T follicular helper cell (primary cell): ENCODE data around the gene PEBP1.

ENCODE experiments used
- DNase-seq: peaks from one replicate; pipeline ENCODE4 v3.0.0-alpha.2; 2020; ENCODE audit warnings: low read depth

PEBP1 gene

DNA sequence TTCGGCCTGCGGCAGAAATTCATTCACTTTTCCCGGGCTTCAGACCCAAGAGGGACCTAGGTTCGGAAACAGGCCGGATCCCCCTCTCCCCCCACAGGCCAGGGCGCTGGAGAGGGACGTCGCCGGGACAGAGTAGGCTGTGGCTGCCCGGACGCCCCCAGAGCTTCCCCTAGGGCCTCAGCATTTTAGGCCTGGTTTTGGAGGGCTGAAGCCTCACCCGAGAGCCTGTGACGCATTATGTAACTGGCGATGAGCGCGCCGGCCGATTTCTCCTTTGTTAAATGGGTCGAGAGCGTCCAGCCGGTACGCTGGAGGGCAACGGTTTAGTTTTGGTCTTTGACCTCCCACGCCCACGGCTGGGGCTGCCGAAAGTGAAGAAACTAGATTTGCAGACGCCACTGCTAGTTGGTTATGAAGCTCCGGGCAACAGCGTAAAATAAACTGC is 657 bp downstream of the PEBP1 start:
- DNase-seq = no peak

DNA sequence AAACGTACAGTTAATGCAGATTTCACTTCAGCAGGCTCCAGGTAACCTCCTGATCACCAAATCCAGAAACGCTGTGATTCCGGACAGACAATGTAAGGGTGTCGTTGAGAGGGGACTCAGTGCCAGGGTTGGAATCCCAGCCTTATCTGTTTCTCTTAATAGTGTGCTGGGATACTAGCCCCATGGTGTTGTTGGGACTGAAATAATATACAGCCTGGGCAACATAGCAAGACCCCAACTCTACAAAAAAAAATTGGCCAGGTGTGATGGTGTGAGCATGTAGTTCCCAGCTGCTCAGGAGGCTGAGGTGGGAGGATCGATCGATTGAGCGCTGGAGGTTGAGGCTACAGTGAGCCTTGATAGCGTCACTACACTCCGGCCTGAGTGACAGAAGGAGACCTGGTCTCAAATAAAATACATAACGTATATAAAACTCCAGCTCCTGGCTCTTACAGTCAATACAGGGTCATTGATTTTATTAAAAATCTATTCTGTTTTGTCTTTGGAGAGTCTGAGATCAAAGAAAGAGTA is 1.3 kb downstream of the PEBP1 start:
- DNase-seq = no peak

DNA sequence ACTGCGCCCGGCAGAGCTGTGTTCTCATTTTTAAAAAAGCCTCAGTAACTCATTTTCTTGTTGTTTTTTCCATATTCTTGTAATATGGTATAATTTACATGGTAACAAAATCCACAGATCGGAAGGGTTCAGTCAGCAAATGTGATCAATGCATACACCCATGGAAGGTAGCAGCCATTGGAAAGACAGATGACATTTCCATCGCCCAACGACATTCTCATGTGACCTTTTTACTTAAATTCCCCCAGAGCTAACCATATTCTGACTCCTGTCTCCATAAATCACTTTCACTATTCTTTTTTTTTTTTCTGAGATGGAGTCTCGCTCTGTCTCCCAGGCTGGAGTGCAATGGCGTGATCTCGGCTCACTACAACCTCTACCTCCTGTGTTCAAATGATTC is 4.9 kb downstream of the PEBP1 start:
- DNase-seq = no peak

DNA sequence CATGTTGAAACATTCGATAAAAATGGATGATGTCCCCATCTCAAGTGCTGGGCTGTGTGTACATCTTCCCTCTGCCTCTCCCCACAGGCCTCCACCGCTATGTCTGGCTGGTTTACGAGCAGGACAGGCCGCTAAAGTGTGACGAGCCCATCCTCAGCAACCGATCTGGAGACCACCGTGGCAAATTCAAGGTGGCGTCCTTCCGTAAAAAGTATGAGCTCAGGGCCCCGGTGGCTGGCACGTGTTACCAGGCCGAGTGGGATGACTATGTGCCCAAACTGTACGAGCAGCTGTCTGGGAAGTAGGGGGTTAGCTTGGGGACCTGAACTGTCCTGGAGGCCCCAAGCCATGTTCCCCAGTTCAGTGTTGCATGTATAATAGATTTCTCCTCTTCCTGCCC is 8.6 kb downstream of the PEBP1 start:
- no peak for DNase-seq

DNA sequence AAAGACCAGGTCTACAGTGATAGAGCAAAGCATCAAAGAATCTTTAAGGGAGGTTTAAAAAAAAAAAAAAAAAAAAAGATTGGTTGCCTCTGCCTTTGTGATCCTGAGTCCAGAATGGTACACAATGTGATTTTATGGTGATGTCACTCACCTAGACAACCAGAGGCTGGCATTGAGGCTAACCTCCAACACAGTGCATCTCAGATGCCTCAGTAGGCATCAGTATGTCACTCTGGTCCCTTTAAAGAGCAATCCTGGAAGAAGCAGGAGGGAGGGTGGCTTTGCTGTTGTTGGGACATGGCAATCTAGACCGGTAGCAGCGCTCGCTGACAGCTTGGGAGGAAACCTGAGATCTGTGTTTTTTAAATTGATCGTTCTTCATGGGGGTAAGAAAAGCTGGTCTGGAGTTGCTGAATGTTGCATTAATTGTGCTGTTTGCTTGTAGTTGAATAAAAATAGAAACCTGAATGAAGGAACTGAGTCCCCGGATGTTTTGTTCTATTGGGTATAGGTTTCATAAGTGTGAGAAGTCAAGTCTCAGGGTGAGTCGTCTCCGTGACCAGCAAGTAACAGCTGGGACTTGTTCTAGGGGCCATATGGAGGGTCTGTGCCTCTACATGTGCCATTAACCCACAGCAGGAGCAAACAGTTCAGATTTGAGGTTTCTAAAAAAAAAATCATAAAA is 9.3 kb downstream of the PEBP1 start:
- DNase-seq = no peak

DNA sequence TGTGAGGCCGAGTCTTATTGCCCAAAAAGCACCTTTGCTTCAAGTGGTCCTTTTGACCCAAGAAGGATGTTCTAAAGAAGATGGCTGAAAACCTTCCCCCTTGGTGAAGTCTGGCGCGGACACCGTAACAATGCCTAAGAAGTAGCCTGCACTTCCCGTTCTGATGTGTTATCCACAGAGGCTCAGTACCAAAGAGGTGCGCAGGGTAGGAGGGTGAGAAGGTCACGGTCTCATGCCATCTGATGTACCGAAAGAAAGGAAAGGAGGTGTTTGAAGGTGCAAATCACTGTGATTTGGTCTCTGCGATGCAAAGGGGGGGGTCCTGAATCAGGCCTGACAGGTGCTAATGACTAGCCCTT is 9.9 kb downstream of the PEBP1 start:
- DNase-seq = no peak

DNA sequence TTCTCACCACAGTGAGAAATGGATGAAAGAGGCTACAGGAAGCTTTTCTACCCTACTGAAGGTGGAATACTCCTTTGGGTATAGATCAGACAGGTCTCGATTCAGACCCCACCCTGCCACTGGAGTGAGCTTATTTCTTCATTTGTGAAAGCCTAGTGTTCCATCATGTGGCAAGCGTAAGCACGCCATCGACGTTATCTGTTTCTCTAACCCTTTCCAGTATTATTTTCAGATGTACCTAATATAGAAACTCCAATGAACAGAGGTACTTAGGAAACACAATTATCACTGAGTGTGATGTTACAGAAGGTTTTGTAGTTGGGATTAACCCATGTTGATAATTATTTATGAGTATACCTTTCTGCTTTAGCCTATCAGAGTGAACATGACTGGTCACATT is 12.4 kb downstream of the PEBP1 start:
- DNase-seq = no peak

DNA sequence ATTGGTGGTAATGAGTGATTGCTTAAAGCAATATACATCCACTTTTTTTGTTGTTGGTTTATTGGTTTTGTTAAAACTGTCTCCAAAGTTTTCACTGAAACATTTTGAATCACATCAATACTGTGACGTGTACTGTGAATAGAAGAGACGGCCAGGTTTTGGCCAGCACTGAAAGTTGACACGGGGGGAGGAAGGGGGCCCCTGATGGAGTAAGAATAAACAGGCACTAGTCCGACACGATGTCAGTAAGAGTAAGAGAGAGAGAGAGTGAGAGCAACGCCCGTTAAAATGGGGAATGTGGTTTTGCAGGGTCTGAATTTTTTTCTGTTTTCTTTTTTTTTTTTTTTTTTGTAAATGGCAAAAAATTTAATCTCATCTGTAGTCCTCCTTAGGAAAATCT is 14.7 kb downstream of the PEBP1 start:
- DNase-seq = no peak

DNA sequence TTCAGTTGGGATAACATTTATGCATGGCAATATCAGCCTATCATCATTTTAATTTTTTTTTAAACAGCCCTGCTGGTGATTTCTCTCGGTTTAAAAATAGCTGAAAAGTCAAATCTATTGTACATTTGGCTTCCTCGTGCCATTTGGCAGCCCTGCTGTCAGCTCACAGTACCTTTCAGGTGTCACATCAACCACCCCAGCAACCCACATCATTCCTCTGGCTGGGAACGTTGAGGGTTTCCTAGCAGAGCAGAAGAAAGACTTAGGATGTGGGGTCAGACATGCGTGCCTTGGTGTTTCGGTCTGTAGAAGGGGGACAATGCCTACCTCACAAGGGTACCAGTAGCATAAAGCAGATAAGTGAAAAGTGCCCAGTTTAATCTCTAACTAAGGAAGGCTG is 15.8 kb downstream of the PEBP1 start:
- DNase-seq = no peak

DNA sequence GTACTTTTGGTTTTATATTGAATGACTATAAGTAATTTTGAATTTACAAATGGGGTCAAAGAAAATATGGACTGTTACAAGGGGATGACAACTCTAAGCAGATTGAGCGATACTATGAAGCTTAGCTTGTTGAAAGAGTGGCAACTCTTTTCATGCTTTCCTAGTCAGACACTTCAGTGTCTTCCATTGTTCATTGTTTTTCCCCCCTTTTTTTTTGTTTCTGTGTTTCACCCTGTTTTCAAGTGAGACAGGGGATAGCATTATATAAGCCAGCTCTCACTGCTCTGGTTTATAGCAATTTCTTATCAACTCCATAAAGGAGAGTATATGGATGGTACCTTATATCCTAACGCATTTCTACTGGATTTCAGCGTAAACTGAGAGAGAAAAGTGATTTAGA is 24.6 kb downstream of the PEBP1 start:
- no peak for DNase-seq

DNA sequence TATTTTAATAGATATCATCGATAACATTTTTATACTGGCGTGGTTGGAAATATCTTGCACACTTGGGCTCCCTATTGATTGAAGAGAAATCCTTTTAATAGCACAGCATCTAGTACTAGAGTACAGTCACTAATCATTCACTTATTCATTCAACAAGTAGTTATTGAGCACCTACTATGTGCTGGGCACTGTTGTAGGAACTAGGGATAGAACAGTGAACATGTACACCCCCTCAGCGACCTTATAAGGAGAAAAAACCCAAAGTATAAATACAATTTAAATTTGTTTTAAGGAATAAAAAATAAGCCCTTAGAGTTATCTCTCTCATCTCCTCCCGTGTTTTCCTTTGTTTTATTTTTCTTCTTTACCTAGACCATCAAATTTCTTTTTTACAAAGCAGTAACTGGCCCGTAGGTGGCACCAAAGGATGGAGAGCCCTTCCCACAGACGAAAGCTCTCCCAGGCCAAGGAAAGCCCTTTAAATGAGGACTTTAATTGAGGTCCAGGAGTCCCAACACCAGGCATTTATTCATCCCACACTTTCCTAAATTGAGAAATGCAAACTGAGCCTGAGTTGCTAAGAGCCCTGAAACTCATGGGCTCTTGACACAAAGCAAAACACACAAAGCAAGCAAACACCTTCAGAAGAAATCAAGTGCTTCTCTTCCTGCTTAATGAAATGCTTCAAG is 29.0 kb downstream of the PEBP1 start:
- no peak for DNase-seq

DNA sequence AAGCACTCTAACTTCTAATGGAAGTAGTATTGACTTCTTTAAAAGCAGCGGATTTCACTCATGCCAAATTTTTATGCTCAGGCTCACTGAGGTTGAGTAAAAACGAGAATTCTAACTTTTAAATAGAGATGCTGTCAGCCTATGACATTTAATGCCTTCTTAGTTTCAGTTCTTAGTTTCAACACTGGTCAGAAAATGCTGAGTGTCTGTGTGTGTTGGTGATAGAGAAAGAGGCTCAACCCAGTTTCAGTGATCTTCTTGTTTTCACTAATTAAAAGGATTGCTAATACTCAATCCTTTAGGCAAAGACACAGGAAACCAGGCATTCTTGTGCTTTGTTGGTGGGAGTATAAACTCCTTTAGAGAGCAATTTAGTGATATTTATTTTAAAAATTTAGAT is 31.0 kb downstream of the PEBP1 start:
- DNase-seq = no peak

DNA sequence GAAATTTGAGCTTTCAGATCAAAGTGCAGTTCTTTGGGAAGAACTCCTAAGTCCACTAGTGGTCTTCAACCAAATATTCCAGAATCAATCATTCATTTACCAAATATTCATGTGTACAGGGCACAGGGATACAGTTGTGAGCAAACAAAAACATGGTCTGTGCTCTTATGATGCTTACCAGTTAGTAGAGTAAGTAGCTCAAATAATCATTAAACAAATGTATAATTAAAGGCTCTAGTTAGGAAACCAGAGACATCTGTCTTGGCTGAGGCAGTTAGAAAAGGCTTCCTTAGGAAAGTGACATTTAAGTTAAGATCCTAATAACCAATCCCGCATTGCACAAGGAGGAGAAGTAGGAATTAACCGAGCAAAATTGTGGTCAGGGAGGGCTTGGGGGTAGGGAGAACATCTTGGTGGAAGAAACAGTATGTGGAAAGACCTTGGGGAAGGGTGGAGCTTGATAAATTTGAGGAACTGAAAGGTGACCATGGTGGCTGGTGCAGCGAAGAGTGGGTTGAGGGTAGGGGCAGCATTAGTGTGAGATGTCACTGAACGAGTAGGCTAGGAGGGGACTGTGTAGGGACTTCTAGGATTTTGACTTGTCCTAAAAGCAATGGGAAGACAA is 40.0 kb downstream of the PEBP1 start:
- DNase-seq = no peak

DNA sequence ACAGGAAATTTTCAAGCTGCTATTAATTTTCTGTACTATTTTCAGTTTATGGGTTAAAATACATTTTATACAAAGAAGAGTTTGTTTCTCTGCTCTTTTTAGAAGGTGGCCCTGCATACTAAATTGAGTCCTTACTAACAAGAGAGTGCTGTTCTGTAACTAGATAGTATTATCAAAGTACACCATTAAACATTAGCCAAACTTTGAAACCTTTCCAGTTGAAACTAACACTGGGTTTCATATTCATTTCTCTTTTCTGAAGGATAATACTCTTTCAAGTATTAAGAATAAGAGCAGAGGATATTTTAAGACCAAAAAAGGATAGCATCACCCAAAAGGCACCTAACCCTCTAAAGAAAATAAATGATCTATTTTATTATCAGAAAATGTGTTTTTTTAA is 47.2 kb downstream of the PEBP1 start:
- DNase-seq = no peak

DNA sequence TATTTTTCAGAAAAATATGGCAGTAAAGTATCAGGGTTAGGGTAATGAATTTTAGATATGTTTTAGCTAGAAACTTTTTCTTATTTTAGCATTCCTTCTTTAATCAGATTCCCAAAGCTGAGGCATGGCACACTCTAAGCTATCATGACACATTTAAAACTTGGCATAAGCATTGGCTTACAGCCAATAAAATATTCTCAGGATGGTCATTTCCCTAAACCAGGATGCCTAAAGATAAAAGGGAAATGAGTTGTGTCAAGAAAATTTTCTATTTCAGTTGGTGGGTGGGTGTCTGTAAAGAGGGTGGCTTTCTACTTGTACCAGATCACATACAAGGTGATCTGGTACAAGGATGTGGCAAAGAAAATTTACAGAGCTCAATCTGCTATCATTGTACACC is 47.8 kb downstream of the PEBP1 start:
- DNase-seq = no peak

DNA sequence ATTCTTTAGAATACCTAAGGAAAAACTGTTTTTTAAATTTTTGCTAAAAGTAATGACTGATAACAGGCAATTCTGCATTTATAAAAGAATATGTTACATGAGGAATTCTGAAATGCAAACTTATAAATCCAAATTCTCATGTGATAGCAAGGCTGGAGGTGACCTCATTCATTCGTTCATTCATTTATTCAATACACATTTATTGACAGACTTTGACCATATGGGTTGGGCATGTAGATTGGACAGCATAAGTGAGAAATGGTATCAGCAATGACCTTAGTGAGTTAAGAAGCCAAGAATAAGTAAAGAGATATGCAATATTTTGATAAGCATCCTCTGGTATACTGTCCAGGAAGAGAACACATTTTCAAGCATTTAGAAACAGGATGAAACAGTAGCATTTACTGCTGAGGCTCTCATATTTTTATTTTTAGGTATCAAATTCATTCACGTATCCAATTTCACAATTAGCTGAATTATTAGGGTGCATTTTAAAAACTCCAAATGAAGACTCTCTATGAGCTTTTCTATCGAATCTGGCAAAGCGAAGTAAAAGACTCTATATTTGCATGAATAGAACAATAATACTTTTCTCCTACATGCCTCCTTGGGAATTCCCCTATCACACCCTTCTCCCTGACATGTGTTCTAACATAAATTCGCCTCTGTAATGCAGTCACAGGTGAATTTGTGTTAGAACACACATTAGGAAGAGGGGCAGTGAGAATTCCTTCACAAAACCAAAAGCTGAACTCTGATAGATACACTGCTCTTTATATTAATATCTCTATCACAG is 49.9 kb downstream of the PEBP1 start:
- DNase-seq = no peak

DNA sequence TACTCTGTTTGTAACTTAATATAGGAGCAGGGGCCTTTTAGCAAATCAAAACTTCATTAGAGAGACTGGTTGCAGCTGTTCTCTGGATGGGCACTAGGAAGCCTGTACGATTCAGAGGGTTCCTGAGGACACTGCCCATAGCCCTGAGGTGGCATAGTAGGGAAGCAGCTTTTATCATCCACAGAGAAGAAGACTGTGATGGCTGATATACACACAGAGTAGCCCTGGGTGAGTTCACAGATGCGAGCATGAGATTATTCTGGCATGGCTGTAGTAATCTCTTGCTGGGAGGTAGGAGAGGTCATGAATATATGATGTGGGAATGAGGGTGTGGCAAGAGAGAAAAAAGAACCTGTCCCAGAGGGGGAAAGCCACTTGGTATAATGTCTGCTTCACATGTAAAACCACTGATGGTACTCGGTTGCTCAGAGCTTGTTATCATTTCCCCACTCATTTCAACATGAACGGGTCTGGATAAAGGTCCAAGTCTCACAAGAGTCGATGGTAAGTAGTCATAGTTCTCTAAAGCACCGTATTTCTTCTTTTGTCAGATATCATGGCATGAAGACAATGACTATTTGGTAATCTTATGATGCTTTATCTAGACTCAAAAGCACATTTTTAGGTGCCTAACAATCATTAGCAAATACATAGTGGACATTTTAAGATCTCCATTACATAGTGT is 52.0 kb downstream of the PEBP1 start:
- DNase-seq = no peak

DNA sequence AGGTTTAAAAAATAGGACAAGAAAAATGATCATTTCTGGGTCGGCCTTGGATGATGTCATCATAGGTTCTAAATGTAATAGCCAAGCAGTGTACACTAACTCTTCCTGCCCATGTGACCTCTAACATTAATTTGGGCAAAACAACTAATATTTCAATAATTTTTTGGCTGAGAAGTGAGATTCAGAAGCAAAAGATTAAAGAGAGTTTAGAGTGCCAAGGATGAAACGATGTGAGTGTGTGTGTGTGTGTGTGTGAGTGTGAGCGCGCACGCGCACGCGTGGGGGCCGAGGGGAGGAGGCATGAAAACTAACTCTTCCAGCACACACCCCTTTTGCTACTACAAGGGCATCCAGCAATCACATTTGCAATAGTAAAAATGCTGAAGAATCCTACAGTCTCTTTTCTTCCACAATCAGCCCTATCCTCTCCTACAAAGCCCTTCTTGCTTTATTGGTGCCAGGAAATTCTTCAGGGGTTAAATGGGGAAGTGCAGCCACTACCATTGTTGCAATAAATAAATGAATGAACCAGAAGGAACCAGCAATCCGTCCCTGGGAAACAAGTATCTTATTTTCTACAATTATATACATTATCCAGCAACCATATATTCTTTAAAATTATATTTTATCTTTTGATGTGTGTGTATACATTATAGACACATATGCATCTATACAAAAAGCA is 52.9 kb downstream of the PEBP1 start:
- DNase-seq = no peak

DNA sequence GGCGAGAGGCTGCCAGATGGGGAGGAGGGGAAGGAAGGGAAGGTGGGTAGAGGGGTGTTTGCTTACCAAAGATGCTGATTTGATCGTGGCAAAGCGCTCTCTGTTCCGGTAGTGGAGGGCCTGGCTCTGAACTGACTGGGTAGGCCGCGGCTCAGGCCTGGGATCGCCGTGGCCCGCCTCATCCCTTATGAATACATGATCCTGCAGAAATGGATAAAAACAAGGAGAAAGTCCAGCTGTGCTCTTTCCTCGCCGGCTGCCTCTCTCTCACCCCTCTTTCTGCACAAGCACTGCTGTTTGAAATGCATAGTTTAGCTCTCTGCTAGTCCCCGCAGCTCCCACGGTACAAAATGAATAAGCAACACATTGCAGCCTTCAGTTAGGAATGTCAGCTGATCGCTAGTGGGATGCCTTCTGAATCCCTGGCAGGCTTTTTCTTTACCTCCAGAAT is 53.8 kb downstream of the PEBP1 start:
- DNase-seq = no peak

DNA sequence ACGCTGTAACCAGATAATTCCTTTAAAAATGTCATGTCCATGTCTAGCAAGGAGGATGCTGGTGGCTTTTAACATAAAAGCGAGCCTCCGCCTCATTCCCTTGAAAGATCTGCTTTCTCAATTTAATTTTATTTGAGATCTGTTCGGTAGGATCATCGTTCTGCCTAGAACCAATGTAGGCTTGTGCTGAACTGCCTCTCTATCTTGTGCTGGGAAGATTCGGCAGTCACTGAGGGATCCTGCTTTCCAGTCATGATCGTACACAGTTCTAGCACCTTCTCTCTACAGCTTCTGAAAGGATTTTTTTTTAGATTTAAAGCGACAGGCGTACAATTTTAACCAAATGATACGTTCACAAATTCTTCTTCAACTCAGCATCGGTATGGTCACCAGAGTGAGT is 54.3 kb downstream of the PEBP1 start:
- DNase-seq = no peak

DNA sequence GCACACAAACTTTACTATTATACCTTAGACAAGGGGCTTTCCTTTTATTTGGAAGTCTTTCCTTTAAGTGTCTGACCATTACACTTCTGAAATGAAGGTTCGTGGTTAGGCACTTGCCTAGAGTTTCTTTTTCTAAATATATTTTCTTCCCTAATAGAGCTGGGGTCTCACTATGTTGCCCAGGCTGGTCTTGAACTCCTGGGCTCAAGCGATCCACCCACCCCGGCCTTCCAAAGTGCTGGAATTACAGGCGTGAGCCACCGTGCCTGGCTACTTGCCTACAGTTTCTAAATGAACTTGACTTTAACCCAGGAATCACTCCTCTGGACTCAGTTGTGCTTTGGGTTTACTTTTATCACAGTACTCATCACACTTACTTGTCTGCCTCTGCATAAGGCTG is 57.6 kb downstream of the PEBP1 start:
- DNase-seq = no peak
